ENCODE results near the gene PPP1R36. TPM values are rescaled to one million over a fixed set of nuclear protein-coding genes. Genes with fewer than 3 reads are reported as not detected.
"Not testable (repeated sequence)": the region's sequence is repeated elsewhere in the genome, so short reads cannot be mapped to it uniquely, and the experiment has no call there.

PPP1R36 gene
- total RNA-seq, 1 experiment from 2014 or later = not detected

DNA sequence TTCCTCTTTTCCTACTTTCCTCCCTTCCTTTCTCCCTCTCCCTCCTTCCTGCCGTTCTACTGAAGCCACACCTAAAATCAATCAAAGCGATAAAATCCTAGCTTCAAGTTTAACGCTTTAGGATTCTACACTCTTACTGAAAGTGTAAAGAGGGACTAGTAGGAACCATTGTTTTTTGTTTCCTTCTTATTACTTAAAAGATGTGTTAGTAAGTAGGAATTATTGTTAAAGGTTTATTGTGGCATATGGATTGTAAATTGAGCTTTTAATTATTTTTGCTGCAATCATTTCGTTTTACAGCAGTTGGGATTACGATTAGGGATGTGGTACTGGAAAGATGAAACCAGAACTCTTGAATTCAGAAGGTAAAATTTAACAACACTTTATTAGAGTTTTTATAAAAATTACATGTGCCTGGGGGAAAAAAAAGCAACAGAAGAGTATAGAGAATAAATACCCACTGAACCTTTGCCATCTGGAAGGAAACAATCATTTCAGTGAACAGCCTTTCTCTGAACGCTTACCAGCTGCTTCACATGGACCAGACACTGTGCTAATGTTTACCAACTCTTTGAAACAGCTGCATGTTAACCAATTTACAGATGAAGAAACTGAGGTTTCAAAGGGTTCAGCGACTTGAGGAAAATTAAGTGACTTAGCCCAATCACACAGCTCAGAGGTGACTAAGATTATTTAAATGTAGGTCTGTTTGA, 1.0 kb downstream of the PPP1R36 start:
- in situ Hi-C loops (cut with HindIII; ENCODE audit: low pct_unique_long_range_greater_than_20kb, low sequenced_read_pairs) = no loop called here
- no peak for DNase-seq (ENCODE audit: low read depth, low spot score)

DNA sequence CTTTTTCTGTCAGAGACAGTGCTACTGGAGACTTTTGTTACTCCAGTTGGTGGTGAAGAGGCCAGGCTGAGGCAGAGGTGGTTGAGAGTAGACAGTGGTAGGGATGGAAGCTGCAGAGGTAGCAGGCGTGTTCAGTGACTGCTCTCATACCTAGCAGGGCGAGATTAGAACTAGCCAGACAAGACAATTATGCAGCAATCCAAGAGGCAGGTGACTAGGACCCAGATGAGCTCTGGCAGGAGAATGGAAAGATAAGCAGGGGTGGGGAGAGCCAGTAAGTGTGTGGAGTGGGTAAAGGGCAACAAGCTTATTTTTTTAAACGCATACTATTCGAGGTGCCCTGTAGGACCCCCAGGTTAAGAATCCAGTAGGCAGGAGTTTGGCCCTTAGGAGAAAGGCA, 4.8 kb downstream of the PPP1R36 start:
- DNase-seq (ENCODE audit: low read depth, low spot score) = no peak
- in situ Hi-C loops (cut with HindIII; ENCODE audit: low pct_unique_long_range_greater_than_20kb, low sequenced_read_pairs) = no loop called here

DNA sequence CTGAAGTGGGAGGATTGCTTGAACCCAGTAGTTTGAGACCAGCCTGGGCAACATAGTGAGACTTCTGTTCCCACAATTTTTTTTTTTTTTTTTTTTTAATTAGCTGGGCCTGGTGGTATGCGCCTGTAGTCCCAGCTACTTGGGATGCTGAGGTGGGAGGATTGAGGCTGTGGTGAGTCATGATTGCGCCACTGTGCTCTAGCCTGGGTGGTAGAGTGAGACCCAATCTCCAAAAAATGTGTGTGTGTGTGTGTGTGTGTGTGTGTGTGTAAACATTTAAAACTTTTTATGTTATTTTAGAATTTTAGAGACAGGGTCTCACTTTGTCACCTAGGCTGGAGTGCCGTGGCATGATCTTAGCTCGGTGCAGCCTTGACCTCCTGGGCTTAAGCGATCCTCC, 6.8 kb downstream of the PPP1R36 start:
- in situ Hi-C loops (cut with HindIII; ENCODE audit: low pct_unique_long_range_greater_than_20kb, low sequenced_read_pairs) = no loop called here
- DNase-seq (ENCODE audit: low read depth, low spot score) = no peak

DNA sequence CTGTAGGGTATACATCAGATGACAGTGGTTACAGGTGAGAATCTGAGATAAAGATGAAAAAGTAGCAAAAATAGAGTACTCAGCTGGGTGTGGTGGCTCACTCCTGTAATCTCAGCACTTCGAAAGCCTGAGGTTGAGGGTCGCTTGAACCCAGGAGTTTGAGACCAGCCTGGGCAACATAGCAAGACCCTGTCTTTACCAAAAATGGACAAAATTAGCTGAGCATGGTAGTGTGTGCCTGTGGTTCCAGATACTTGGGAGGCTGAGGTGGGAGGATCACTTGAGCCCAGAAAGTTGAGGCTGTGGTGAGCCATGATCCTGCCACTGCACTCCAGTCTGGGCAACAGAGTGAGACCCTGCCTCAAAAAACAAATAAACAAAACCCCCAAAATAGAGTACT, 8.5 kb downstream of the PPP1R36 start:
- DNase-seq (ENCODE audit: low read depth, low spot score); in situ Hi-C loops (cut with HindIII; ENCODE audit: low pct_unique_long_range_greater_than_20kb, low sequenced_read_pairs): not testable (repeated sequence)

DNA sequence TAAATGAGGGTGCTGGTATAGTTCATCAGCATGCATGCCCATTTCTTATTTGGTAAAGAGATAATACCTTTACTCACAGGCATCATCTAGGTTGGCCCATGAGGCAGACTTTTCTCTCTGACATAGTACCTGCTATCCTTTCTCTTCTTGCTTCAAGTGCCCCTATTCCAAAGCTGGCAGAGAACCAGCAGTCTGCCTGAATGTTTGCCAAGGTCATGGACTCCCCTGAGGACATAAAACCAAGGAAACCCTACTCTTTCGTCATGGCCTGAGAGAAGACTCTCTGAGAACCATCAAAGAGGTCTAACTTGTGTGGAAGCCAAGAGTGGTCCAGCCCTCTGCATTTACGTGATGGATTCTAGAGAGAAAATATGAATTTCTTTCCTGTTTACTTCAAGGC, 11.9 kb downstream of the PPP1R36 start:
- in situ Hi-C loops (cut with HindIII; ENCODE audit: low pct_unique_long_range_greater_than_20kb, low sequenced_read_pairs) = no loop called here
- DNase-seq (ENCODE audit: low read depth, low spot score) = no peak

DNA sequence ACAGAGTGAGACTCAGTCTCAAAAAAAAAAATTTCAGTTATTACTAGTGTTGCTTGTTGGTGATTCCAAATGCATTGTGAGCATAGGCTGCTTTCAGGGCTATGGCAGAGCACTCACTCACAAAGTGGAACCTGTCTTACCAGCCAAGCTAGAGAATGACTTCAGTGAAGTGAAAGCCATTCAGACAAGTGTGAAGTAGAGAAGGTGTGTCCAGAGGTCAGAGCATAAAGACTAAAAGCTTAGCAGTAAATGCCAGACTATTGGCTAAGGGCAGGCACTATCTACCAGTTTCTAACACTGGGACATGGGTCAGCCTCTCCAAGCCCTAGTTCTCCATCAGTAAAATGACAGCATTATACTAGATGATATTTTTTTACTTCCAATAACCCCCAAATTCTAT, 12.7 kb downstream of the PPP1R36 start:
- in situ Hi-C loops (cut with HindIII; ENCODE audit: low pct_unique_long_range_greater_than_20kb, low sequenced_read_pairs) = no loop called here
- no peak for DNase-seq (ENCODE audit: low read depth, low spot score)

DNA sequence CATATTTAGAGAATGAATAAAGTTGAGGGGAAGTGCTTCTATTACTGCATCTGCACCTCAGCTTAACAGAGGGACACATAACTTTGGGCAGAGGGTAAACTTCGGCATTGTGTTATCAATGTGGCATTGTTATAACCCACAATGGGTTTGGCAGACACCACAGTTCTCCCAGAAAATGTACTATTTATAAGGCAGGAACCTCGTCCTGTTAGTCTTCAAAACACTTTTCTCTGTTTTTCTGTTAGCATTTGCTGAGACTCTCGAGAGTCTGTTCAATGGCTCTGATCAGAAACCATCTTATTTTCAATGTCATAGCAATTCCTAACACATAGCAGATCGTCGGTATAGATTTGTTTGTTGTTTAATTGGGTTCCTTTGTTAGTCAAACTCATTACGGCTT, 13.9 kb downstream of the PPP1R36 start:
- DNase-seq (ENCODE audit: low read depth, low spot score) = no peak
- in situ Hi-C loops (cut with HindIII; ENCODE audit: low pct_unique_long_range_greater_than_20kb, low sequenced_read_pairs) = no loop called here

DNA sequence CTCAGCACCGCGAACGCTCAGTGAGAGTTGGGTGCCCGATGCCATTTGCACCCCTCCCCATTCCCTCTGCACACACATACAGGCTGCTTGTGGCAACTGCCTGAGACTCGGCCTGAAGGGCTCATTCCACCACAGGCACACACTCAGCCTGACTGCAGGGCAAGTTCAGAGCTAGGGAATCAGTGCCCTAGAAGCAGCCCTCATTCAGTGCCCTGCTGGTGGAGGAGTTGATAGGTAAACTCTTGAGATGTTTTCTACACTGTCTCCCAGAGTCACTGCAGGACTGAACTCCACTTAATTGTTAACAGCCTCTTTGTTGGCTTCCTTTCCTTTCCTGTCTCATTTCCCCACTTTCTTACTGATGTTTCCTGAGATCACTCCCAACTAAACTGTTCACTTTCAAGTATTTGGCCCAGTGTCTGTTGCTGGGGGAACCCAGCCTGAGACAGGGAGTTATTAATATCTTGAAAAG, 16.9 kb downstream of the PPP1R36 start:
- no peak for DNase-seq (ENCODE audit: low read depth, low spot score)
- in situ Hi-C loops (cut with HindIII; ENCODE audit: low pct_unique_long_range_greater_than_20kb, low sequenced_read_pairs) = no loop called here

DNA sequence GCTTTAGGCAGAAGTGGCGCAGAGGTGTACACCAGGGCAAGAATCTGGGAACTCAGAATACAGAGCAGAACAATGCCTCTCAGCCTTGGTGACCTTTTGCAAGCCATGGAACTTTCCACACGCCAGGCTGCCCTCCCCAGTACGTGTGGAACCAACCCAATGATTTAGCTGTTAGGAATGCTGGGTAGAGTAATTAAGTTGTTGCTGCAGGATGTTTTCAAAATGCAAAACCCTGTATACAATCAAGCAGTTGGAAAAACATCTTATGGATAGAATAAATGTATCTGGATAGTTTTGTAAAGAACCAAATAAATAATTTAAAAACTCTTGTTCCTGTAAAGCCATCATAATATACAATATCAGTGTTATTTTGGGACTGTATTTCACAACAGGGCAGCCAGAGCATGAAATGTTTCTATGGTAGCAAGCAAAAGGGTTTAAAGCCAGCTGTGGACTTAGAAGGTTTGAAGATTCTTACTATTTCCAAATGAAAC, 19.4 kb downstream of the PPP1R36 start:
- DNase-seq (ENCODE audit: low read depth, low spot score) = peak; percentile 66
- in situ Hi-C loops (cut with HindIII; ENCODE audit: low pct_unique_long_range_greater_than_20kb, low sequenced_read_pairs) = no loop called here

DNA sequence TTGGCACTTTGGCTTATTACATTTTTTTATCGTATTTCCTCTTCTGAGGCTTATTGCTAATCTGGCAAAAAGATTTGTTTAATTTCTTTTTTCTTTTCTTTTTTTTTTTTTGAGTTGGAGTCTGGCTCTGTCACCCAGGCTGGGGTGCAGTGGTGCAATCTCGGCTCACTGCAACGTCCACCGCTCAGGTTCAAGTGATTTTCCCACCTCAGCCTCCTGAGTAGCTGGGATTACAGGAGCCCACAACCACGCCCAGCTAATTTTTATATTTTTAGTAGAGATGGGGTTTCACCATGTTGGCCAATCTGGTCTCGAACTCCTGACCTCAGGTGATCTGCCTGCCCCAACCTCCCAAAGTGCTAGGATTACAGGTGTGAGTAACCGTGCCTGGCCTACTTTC, 19.9 kb downstream of the PPP1R36 start:
- in situ Hi-C loops (cut with HindIII; ENCODE audit: low pct_unique_long_range_greater_than_20kb, low sequenced_read_pairs); DNase-seq (ENCODE audit: low read depth, low spot score): not testable (repeated sequence)

DNA sequence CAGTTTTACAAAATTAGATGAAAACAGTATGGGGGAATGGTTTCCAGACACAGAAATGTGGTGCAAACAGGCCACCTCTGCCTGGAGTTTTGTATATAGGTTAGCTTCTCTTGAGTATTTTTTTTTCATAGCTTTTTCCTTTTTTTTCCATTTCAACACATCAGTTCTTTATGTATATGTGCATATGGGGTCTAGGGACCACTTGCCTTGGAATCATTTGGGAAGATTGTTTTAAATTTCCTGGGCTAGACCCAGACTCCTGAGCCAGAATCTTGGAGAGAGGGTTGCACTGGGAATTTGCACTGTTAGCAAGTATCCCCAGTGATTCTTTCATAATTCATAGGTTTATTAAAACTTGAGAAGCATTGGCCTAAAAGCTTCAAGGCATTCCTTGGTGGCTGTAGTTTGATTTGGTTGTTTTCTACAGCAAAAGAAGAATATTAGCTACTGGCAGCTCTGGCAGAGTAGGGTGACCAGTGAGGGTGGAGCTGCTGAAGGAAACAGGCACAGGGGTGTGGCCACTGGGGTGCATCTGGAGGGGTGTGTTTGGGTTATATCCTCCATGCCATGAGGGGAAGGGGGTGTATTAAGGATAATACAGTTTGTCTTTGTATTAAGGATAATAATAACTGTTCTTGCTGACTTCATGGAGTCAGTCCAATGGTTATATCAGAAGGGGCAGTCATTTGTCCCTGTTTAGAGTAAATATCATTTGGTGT, 22.8 kb downstream of the PPP1R36 start:
- in situ Hi-C loops (cut with HindIII; ENCODE audit: low pct_unique_long_range_greater_than_20kb, low sequenced_read_pairs) = no loop called here
- no peak for DNase-seq (ENCODE audit: low read depth, low spot score)

DNA sequence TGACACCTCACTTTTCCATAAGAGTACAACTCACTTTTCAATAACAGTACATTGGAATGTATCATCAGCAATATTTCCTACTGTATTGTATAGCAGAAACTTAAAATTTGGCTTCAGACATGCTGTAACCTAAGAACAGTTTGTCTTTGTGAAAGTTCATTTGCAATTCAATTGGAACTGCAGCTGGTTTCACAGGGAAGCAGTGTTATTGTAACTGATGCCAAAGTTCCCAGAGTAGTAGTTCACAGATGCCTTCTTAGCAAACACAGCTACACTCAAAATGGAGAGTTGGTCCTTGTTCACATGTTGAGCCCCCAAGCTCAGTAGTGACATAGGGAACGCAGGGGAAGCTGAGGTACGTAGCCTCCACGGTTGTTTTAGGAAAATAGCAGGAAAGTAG, 23.3 kb downstream of the PPP1R36 start:
- in situ Hi-C loops (cut with HindIII; ENCODE audit: low pct_unique_long_range_greater_than_20kb, low sequenced_read_pairs) = no loop called here
- peak; percentile 15 for DNase-seq (ENCODE audit: low read depth, low spot score)

DNA sequence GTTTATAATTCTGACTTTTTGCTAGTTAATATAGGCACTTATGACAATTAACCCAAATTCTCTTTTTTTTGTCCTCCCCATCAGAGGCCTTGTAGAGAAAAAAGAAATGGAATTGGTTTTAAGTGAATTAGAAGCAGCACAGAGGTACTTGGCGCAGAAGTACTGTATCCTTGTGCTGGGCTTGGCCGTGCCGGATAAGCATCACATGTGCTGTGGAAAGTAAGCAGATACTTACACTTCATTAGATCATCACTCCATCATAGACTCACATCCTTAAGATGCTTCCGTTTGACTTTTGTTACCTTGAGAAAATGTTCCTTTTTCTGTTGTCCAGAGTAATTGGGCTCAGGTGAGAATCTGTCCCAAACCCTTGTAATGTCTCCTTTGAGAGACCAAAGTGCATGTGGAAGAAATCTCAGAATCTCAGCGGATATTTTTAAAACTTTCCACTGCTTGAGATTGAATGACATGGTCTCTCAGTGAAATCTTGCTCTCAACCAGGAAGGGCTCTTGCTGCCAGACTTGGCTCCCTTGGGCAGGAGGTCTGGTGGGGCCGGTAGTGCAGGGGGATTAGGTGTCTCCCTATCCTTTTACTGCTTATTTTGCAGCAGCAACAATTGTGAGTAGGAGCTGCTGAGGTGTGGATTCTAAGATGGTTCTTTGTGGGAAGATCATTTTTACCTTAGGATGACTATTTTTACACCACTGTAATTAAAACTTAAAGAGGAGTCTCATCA, 24.8 kb downstream of the PPP1R36 start:
- DNase-seq (ENCODE audit: low read depth, low spot score) = no peak
- in situ Hi-C loops (cut with HindIII; ENCODE audit: low pct_unique_long_range_greater_than_20kb, low sequenced_read_pairs) = no loop called here

DNA sequence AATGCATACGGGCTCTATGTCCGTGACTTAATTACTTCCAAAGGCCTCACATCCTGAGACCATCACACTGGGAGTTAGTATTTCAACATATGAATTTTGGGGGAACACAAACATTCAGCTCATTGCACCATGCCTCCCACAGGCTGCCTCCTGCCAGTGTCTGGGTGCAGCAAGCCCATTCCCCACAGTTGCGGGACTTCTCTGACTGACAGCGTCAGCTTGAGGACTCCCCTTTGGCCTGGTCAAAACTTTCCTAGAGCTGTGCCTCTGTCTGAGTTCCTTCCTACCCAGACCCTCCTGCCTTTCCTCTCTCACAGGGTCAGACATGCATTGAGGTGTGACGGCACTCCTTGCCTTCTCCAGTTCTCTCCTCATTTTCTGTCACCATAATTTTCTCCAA, 27.4 kb downstream of the PPP1R36 start:
- DNase-seq (ENCODE audit: low read depth, low spot score) = no peak
- in situ Hi-C loops (cut with HindIII; ENCODE audit: low pct_unique_long_range_greater_than_20kb, low sequenced_read_pairs) = no loop called here

DNA sequence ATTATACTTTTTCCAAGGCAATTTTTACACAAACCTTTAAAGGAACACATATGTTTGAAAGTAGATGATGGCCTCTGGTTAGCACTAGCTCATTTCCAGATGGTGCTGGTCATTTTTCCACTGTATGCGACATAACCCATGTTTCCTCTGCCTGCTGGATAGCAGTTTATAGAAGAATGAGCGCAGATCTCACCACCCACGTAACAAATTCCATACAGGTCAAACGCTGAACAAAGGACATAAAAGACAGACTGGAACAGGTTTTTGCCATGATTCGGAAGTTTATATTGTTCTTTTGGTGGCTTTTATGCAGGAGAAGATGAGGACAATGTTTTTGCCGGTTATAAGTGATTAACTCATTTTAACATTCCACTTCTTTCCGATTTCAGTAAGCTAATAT, 30.7 kb downstream of the PPP1R36 start:
- in situ Hi-C loops (cut with HindIII; ENCODE audit: low pct_unique_long_range_greater_than_20kb, low sequenced_read_pairs) = no loop called here
- DNase-seq (ENCODE audit: low read depth, low spot score) = peak; percentile 20

DNA sequence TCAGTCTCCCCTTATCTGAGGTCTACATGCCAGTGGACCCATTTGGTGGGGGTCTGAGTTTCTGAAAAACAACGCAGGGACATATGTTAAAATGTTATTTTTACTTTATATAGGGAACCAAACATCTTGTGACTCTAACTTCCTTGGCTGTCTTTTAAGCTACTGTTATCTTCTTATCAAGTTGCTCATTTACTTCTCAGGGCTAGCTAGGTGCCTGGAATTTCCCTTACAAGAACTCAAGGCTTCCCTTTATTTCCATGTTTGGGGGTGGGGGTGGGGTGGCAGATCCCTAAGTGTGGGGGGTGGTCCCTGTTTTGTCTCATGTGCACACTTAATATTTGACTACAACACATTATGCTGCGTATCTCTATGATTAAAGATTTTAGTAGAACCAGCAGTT, 31.6 kb downstream of the PPP1R36 start:
- in situ Hi-C loops (cut with HindIII; ENCODE audit: low pct_unique_long_range_greater_than_20kb, low sequenced_read_pairs) = no loop called here
- DNase-seq (ENCODE audit: low read depth, low spot score) = no peak

DNA sequence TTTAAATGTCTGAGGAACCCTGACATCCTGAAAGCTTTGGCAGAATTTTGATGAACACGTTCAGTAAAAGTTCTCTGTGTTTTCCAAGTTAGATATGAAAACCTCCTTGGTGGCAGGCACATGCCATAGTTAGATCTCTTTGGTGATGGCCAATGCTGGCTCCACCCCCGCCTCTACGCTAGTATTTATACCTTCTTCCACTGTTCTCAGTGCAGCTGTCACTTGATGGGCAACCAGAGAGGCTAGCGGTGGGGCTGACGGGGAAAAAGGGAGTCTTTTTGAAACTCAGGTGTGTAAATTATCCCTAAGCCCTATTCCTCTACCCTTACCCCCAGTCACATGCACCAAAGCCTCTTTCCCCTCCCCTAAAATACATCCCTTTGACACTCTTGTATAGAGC, 32.1 kb downstream of the PPP1R36 start:
- in situ Hi-C loops (cut with HindIII; ENCODE audit: low pct_unique_long_range_greater_than_20kb, low sequenced_read_pairs) = no loop called here
- no peak for DNase-seq (ENCODE audit: low read depth, low spot score)

DNA sequence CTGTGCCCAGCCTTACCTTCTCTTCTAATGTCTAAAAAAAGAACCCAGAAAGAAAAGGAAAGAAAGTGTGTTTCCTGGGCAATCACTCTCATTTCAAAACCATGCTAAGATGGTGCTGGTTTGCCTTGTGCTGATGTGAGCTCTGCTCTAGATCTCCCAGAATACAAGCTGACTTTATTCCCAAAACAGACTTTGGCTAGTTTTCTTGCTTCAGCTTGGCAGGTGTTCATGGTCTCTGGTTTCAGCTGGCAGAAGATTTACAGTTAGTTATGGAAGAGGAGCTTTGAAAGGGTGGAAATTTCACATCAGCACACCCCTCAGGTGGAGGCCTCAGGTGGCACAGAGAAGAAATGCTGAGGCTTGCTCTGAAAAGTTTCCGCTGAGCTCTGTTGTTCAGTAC, 34.4 kb downstream of the PPP1R36 start:
- in situ Hi-C loops (cut with HindIII; ENCODE audit: low pct_unique_long_range_greater_than_20kb, low sequenced_read_pairs) = no loop called here
- DNase-seq (ENCODE audit: low read depth, low spot score) = no peak

All from SK-MEL-5 (cell line).